ENCODE measurements around the gene CD58.

GRCh38 chr1:116556289-116557006 is 14.4 kb downstream of the CD58 start:
- no peak for TF ChIP-seq ZBTB44 (tag by site-specific recombination; IDR thresholded peaks at IDR 0.05)
- TF ChIP-seq ZNF692 (tag by site-specific recombination; IDR thresholded peaks at IDR 0.05), result no peak
- TF ChIP-seq CTCF (tag by site-specific recombination; IDR thresholded peaks at IDR 0.05), result no peak

Data from HEK293 (cell line).